ENCODE results near the gene NFS1.

- TF ChIP-seq CTCF (IDR thresholded peaks at IDR 0.05; ENCODE audit: low read depth, low read length, poor library complexity, severe bottlenecking) = no peak
- TF ChIP-seq EZH2phosphoT487 (IDR thresholded peaks at IDR 0.05; ENCODE audit: borderline replicate concordance, low read length) = no peak
These were observed 17.2 kb downstream of the NFS1 start for GRCh38 chr20:35681960-35682359.

Data from DOHH2 (cell line).